Measurements from ENCODE around the gene CD81. TPM values are rescaled to one million over a fixed set of nuclear protein-coding genes. Genes with fewer than 3 reads are reported as not detected.

CD81 gene
- total RNA-seq, 6 donors from 2014 or later: 398 to 1,053 (median 787) TPM

DNA sequence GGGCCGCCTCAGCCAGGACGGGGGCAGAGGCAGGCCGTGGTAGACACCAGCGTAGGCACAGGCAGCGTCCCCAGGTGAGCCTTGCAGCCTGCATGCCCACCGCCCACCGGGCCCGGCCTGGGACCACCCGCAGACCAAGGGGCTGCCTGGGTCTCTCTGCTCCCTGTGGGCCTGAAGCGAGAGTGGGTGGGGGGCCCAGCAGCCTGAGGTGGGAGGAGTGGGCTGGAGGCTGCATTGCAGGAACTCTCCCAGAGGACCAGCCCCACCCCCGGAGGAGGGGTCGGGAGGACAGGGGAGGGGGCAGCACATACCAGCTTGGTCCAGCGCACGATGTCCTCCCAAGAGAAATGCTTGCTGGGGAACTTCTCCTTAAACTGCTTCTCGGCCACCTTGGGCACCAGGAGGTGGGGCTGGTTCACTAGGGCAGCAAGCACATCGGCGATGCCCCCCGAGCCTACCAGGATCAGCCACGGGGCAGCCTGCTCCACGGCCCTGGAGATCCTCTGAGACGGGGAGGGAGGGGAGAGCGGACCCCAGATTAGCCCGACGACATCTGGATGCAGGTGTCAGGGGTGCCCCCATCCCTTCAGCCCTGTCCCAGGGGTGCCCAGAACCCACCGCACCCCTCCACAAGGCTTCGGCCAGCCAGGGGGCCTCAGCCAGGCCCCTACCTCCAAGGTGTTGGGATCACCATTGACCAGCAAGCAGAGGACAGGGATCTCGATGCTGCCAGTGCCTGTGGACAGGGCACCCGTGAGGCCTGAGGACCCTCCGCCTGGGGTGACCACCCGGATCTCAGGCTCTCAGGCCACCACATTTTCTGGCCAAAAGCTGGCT is 41.0 kb downstream of the CD81 start:
- no peak for ATAC-seq (ENCODE audit: low FRiP score in 2 of 2)
- Histone ChIP-seq H3K36me3 (no peaks in the 10 kb centered on the region), H3K27ac (no peak overlapping the region), H3K9me3 (no peaks in the 10 kb centered on the region), H3K27me3 (no peaks in the 10 kb centered on the region), H3K4me1 (peaks cover 6 to 15% (median 15%) of the 10 kb centered on the region in 4 donors), H3K4me3 (no peak overlapping the region)
- whole genome bisulfite sequencing, 2 donors: 89 to 100% methylated on average over 1 to 19 of the region's 30 CpGs
- TF ChIP-seq, protein P1, sequence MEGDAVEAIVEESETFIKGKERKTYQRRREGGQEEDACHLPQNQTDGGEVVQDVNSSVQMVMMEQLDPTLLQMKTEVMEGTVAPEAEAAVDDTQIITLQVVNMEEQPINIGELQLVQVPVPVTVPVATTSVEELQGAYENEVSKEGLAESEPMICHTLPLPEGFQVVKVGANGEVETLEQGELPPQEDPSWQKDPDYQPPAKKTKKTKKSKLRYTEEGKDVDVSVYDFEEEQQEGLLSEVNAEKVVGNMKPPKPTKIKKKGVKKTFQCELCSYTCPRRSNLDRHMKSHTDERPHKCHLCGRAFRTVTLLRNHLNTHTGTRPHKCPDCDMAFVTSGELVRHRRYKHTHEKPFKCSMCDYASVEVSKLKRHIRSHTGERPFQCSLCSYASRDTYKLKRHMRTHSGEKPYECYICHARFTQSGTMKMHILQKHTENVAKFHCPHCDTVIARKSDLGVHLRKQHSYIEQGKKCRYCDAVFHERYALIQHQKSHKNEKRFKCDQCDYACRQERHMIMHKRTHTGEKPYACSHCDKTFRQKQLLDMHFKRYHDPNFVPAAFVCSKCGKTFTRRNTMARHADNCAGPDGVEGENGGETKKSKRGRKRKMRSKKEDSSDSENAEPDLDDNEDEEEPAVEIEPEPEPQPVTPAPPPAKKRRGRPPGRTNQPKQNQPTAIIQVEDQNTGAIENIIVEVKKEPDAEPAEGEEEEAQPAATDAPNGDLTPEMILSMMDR (IDR thresholded peaks at IDR 0.05): no peak
- TF ChIP-seq EP300 (IDR thresholded peaks at IDR 0.05) (no peak), POLR2A (IDR thresholded peaks at IDR 0.05) (no peak), POLR2AphosphoS5 (IDR thresholded peaks at IDR 0.05) (no peak)
- peak in 1 of 2 donors; percentile 82 for DNase-seq

DNA sequence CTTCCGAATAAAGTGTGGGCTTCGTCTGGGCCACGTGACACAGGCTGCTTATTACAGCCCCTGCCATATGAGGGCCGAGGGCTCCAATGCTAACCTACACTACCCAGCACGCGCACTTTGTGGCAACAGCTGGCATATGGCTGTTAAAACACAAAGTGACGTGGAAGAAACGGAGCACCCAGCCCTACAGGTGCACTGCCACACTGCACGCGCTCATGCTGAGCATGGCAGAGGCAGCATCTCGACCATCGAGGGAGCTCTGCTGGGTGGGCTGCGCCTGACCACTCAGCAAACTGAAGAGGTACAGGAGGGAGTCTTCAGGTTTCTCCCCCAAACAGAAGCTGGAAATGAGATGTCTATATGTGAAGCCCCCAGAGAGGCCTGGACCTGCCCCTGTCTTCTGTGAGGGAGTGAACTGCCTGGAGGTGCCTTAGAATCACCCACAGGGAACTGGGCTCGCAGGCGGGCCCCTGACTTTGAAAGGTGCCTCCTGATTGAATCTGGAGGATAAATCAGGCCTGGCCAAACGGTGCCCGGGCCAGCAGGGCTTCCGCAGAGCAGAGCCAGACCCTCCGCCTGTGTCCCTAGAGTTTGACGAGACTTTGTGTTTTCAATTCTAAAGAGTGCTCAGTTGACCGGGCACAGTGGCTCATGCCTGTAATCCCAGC is 41.7 kb downstream of the CD81 start:
- DNase-seq (no peak), ATAC-seq (ENCODE audit: low FRiP score in 2 of 2) (no peak)
- Histone ChIP-seq H3K9me3 (no peaks in the 10 kb centered on the region), H3K27ac (no peak overlapping the region), H3K4me3 (no peak overlapping the region), H3K27me3 (no peaks in the 10 kb centered on the region), H3K4me1 (peaks cover 6 to 15% (median 15%) of the 10 kb centered on the region in 4 donors), H3K36me3 (no peaks in the 10 kb centered on the region)
- TF ChIP-seq EP300 (IDR thresholded peaks at IDR 0.05) (no peak), POLR2AphosphoS5 (IDR thresholded peaks at IDR 0.05) (no peak), POLR2A (IDR thresholded peaks at IDR 0.05) (no peak)
- TF ChIP-seq, protein P1 (IDR thresholded peaks at IDR 0.05): no peak
- WGBS, 2 donors: 76 to 83% methylated on average over 13 to 21 of the region's 21 CpGs

DNA sequence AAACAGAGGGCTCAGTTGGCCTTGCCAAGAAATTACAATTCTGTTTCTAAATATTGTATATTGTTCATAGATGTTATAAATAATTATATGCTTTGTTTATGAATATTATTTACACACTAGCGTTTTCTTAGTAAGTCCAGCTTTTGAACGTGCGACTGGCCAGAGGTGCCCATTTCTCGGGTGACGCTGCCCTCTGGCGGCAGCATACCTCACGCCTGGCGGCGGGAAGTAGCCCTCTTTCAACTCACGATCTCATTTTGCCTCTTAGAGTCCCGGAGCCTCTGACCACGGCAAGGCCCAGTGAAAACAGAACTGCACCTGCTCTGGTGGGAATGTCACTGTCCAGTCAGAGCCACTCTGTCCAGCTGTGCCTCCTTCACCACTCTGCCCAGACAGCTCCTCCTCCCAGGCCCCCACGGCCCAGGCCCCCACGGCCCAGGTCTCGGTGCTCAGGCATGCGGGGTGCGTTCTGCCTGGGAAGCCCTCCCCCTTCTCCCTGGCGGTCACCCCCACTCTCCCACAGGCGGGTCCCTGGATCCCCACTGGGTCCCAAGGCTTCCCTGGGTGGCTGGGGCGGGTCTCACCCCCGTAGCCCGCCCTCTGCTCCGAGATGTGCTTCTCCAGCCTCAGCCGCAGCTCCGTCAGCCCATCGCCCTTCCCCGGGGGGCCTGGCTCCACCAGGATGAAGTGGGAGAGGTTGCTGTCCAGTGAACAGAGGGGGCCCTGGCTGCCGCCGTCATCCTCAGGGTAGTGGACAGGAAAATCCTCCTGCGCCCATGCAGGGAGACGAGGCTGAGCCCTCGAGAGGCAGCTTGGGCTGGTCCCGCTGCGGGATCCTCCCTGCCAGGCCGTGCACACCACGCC is 42.8 kb downstream of the CD81 start:
- Histone ChIP-seq H3K27ac (peak overlapping the region in 1 of 4 donors; percentile 28), H3K27me3 (no peaks in the 10 kb centered on the region), H3K9me3 (no peaks in the 10 kb centered on the region), H3K4me3 (no peak overlapping the region), H3K36me3 (no peaks in the 10 kb centered on the region), H3K4me1 (peaks cover 6 to 15% (median 15%) of the 10 kb centered on the region in 4 donors)
- WGBS, 2 donors: 38 to 58% methylated on average over 22 to 35 of the region's 36 CpGs
- TF ChIP-seq POLR2A (IDR thresholded peaks at IDR 0.05): no peak
- TF ChIP-seq, protein P1 (IDR thresholded peaks at IDR 0.05): peak; percentile 76 to 85 (median 82)
- ATAC-seq (ENCODE audit: low FRiP score in 2 of 2): peak; percentile 65 to 87
- DNase-seq: peak; percentile 76 to 93

DNA sequence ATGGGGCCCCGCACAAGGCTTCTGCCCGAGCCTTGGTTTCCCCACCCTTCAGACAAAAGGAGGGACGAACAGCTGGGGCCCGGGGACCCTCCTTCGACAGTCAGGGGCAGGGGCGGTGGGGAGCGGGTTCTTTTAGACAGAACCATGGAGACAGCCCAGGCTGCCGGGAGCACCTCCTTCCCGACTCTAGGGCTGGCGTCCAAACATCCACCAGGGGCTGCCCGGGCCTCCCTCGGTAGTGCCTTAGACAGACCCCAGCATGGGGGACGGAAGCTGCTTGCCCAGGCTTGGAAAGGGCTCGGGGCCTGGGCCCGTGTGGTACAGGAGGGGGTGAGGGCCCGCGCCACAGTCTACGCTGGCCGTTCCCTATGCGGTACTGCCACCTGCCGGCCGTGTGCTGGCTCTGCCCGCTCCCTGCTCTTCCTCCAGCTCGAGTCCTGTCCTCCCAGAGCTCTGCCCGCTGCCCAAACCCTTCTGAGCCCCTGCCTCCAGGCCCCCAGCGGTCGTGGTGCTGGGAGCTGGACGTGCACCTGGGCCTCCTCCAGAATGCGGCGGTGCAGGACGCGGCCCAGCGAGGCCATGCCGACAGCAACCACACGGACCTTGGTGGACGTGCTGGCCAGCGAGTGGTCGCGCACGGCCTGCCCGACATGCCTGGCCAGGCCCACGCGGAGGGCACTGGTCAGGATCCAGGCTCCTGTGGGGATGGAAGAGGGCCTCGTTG is 43.6 kb downstream of the CD81 start:
- peaks cover 6 to 15% (median 15%) of the 10 kb centered on the region in 4 donors for H3K4me1 ChIP-seq
- WGBS, 2 donors: 41 to 57% methylated on average over 10 to 22 of the region's 44 CpGs
- ATAC-seq (ENCODE audit: low FRiP score in 2 of 2) (peak; percentile 89 to 95), DNase-seq (peak; percentile 76 to 92)
- no peaks in the 10 kb centered on the region for H3K27me3 ChIP-seq
- H3K27ac ChIP-seq: no peak overlapping the region
- no peaks in the 10 kb centered on the region for H3K36me3 ChIP-seq
- no peaks in the 10 kb centered on the region for H3K9me3 ChIP-seq
- TF ChIP-seq EP300 (IDR thresholded peaks at IDR 0.05): no peak
- no peak for TF ChIP-seq POLR2AphosphoS5 (IDR thresholded peaks at IDR 0.05)
- TF ChIP-seq, protein P1 (IDR thresholded peaks at IDR 0.05): peak; percentile 93 to 98 (median 97)
- TF ChIP-seq POLR2A (IDR thresholded peaks at IDR 0.05): no peak
- peak overlapping the region in 1 of 4 donors; percentile 11 for H3K4me3 ChIP-seq

All from upper lobe of left lung (tissue), 6 donors.